ENCODE measurements around the gene ZNF761. TPM values are rescaled to one million over a fixed set of nuclear protein-coding genes. Genes with fewer than 3 reads are reported as not detected.
"Not testable (repeated sequence)": the region's sequence is repeated elsewhere in the genome, so short reads cannot be mapped to it uniquely, and the experiment has no call there.

ZNF761 gene
- total and polyA plus RNA-seq, 2 donors (not counting 3 experiments of a cell fraction or from before 2014, with no cell fraction given) = 6.4 to 8.8 TPM

DNA sequence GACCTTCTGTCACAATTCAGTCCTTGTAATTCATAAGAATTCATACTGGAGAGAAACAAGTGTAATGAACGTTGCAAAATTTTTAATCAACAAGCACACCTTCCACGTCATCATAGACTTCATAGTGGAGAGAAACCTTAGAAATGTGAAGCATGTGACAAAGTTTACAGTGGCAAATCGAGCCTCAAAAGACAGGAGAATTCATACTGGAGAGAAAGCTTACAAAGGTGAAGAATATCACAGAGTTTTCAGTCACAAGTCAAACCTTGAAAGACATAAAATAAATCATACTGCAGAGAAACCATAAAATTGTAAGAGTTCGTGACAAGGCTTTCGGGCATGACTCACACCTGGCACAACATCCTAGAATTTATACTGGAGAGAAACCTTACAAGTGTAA is 60.4 kb downstream of the ZNF761 start:
- TF ChIP-seq, protein P1, sequence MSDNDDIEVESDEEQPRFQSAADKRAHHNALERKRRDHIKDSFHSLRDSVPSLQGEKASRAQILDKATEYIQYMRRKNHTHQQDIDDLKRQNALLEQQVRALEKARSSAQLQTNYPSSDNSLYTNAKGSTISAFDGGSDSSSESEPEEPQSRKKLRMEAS (IDR thresholded peaks at IDR 0.05; ENCODE audit: insufficient read depth, insufficient read length) = no peak
- TF ChIP-seq POLR2AphosphoS5 (IDR thresholded peaks at IDR 0.05; ENCODE audit: insufficient read depth, low read depth, low read length) (no peak), MYC (IDR thresholded peaks at IDR 0.05; ENCODE audit: low read depth, low read length) (no peak)
- BruUV-seq (replicated peaks) = no TSS peak
- ChIA-PET CTCF (no interaction called here), POLR2A (no interaction called here)
- intact Hi-C loops (cut with micrococcal nuclease) (no loop called here), dilution Hi-C loops (cut with MboI; ENCODE audit: extremely low pct_ligation_motif_present, low sequenced_read_pairs) (no loop called here)
- H3K4me3 ChIP-seq (replicated peaks in 1 of 3; ENCODE audit: insufficient read depth in 1 of 3, low read depth in 1 of 3, low read length in 3 of 3) = no peak overlapping the region
- no peaks in the 10 kb centered on the region for H3K9me1 ChIP-seq (replicated peaks; ENCODE audit: control insufficient read depth, extremely low read depth, insufficient read depth, low read length)
- H3K79me2 ChIP-seq (ENCODE audit: control insufficient read depth, insufficient read depth, low read length) = no peaks in the 10 kb centered on the region
- no peaks in the 10 kb centered on the region for H3K9me3 ChIP-seq (replicated peaks; ENCODE audit: control insufficient read depth, insufficient read depth, low read length)
- H3K27ac ChIP-seq (ENCODE audit: insufficient read depth, low read depth, low read length) = no peak overlapping the region
- peaks cover 0 to 6% of the 10 kb centered on the region in 2 experiments for H3K36me3 ChIP-seq (ENCODE audit: control insufficient read depth in 2 of 2, extremely low read depth in 1 of 2, insufficient read depth in 2 of 2, low read length in 2 of 2)
- H3K4me1 ChIP-seq (ENCODE audit: control insufficient read depth, extremely low read depth, insufficient read depth, low read length) = no peaks in the 10 kb centered on the region
- no peak overlapping the region for H3K9ac ChIP-seq (replicated peaks; ENCODE audit: extremely low read depth, insufficient read depth, low read length)
- no peak for FAIRE-seq
- no peaks in the 10 kb centered on the region for H4K20me1 ChIP-seq (replicated peaks; ENCODE audit: control insufficient read depth, extremely low read depth, insufficient read depth, low read length)
- no peaks in the 10 kb centered on the region for H3K27me3 ChIP-seq (ENCODE audit: control insufficient read depth in 2 of 2, insufficient read depth in 2 of 2, low read length in 2 of 2)
- no peak for DNase-seq (ENCODE audit: low read depth, low spot score)
- no peak overlapping the region for H2AFZ ChIP-seq (ENCODE audit: low read depth, low read length)
- H3K4me2 ChIP-seq (ENCODE audit: insufficient read depth, low read length) = no peak overlapping the region

DNA sequence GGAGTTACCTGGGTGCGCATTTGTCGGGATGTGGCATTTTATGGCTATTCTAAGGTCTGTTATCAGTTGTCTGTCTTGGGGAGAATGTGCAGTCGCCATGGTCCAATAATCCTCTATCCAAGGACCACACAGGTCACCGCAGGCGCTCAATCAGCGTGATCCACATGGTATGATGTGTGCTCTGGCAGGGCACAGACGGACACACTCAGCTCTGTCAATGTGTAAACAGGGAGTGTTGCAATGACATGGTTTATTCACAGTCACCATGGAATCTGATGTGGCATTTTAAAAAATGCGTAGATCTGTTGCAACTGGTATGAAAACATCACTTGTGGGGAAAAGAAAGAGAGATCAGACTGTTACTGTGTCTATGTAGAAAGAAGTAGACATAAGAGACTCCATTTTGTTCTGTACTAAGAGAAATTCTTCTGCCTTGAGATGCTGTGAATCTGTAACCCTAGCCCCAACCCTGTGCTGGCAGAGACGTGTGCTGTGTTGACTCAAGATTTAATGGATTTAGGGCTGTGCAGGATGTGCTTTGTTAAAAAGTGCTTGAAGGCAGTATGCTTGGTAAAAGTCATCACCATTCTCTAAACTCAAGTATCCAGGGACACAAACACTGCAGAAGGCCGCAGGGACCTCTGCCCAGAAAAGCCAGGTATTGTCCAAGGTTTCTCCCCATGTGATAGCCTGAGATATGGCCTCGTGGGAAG is 65.7 kb downstream of the ZNF761 start:
- H4K20me1 ChIP-seq (replicated peaks; ENCODE audit: control insufficient read depth, extremely low read depth, insufficient read depth, low read length); H2AFZ ChIP-seq (ENCODE audit: low read depth, low read length); BruUV-seq (replicated peaks); H3K4me3 ChIP-seq (replicated peaks in 1 of 3; ENCODE audit: insufficient read depth in 1 of 3, low read depth in 1 of 3, low read length in 3 of 3); POLR2A ChIA-PET; H3K27me3 ChIP-seq (ENCODE audit: control insufficient read depth in 2 of 2, insufficient read depth in 2 of 2, low read length in 2 of 2); H3K9me3 ChIP-seq (replicated peaks; ENCODE audit: control insufficient read depth, insufficient read depth, low read length); DNase-seq (ENCODE audit: low read depth, low spot score); H3K4me2 ChIP-seq (ENCODE audit: insufficient read depth, low read length); H3K4me1 ChIP-seq (ENCODE audit: control insufficient read depth, extremely low read depth, insufficient read depth, low read length); H3K27ac ChIP-seq (ENCODE audit: insufficient read depth, low read depth, low read length); H3K9me1 ChIP-seq (replicated peaks; ENCODE audit: control insufficient read depth, extremely low read depth, insufficient read depth, low read length); FAIRE-seq; dilution Hi-C loops (cut with MboI; ENCODE audit: extremely low pct_ligation_motif_present, low sequenced_read_pairs); H3K9ac ChIP-seq (replicated peaks; ENCODE audit: extremely low read depth, insufficient read depth, low read length); H3K79me2 ChIP-seq (ENCODE audit: control insufficient read depth, insufficient read depth, low read length); intact Hi-C loops (cut with micrococcal nuclease); H3K36me3 ChIP-seq (ENCODE audit: control insufficient read depth in 2 of 2, extremely low read depth in 1 of 2, insufficient read depth in 2 of 2, low read length in 2 of 2); CTCF ChIA-PET: not testable (repeated sequence)

DNA sequence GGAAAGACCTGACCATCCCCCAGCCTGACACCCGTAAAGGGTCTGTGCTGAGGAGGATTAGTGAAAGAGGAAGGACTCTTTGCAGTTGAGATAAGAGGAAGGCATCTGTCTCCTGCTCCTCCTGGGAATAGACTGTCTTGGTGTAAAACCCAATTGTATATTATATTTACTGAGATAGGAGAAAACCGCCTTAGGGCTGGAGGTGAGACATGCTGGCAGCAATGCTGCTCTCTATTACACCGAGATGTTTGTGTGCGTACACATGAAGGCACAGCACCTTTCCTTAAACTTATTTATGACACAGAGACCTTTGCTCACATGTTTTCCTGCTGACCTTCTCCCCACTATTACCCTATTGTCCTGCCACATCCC is 66.2 kb downstream of the ZNF761 start:
- H3K9me3 ChIP-seq (replicated peaks; ENCODE audit: control insufficient read depth, insufficient read depth, low read length); BruUV-seq (replicated peaks); dilution Hi-C loops (cut with MboI; ENCODE audit: extremely low pct_ligation_motif_present, low sequenced_read_pairs); H4K20me1 ChIP-seq (replicated peaks; ENCODE audit: control insufficient read depth, extremely low read depth, insufficient read depth, low read length); H3K4me1 ChIP-seq (ENCODE audit: control insufficient read depth, extremely low read depth, insufficient read depth, low read length); H3K79me2 ChIP-seq (ENCODE audit: control insufficient read depth, insufficient read depth, low read length); intact Hi-C loops (cut with micrococcal nuclease); DNase-seq (ENCODE audit: low read depth, low spot score); H3K9me1 ChIP-seq (replicated peaks; ENCODE audit: control insufficient read depth, extremely low read depth, insufficient read depth, low read length); H2AFZ ChIP-seq (ENCODE audit: low read depth, low read length); FAIRE-seq; CTCF ChIA-PET; H3K36me3 ChIP-seq (ENCODE audit: control insufficient read depth in 2 of 2, extremely low read depth in 1 of 2, insufficient read depth in 2 of 2, low read length in 2 of 2); H3K27me3 ChIP-seq (ENCODE audit: control insufficient read depth in 2 of 2, insufficient read depth in 2 of 2, low read length in 2 of 2); POLR2A ChIA-PET; H3K9ac ChIP-seq (replicated peaks; ENCODE audit: extremely low read depth, insufficient read depth, low read length); H3K27ac ChIP-seq (ENCODE audit: insufficient read depth, low read depth, low read length); H3K4me3 ChIP-seq (replicated peaks in 1 of 3; ENCODE audit: insufficient read depth in 1 of 3, low read depth in 1 of 3, low read length in 3 of 3); H3K4me2 ChIP-seq (ENCODE audit: insufficient read depth, low read length): not testable (repeated sequence)

DNA sequence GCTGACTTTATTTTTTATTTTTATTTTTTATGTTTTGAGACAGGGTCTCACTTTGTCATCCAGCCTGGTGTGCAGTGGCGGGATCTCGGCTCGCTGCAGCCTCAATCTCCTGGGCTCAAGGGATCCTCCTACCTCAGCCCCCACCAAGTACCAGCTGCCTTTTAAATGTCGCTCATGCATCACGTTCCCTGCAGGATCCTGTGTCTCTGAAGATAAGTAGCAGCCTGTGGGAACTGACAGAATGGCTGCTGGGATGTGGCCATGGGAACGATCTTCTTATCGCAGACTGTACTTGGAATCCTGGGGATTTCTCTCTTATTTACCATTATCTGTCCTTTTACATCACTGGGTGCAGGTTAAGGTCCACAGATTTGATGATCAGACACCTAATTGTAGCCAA is 71.4 kb downstream of the ZNF761 start:
- POLR2A ChIA-PET; DNase-seq (ENCODE audit: low read depth, low spot score); dilution Hi-C loops (cut with MboI; ENCODE audit: extremely low pct_ligation_motif_present, low sequenced_read_pairs); H3K9me3 ChIP-seq (replicated peaks; ENCODE audit: control insufficient read depth, insufficient read depth, low read length); H3K4me3 ChIP-seq (replicated peaks in 1 of 3; ENCODE audit: insufficient read depth in 1 of 3, low read depth in 1 of 3, low read length in 3 of 3); H3K36me3 ChIP-seq (ENCODE audit: control insufficient read depth in 2 of 2, extremely low read depth in 1 of 2, insufficient read depth in 2 of 2, low read length in 2 of 2); H3K4me2 ChIP-seq (ENCODE audit: insufficient read depth, low read length); H3K4me1 ChIP-seq (ENCODE audit: control insufficient read depth, extremely low read depth, insufficient read depth, low read length); H3K27ac ChIP-seq (ENCODE audit: insufficient read depth, low read depth, low read length); H3K9ac ChIP-seq (replicated peaks; ENCODE audit: extremely low read depth, insufficient read depth, low read length); H2AFZ ChIP-seq (ENCODE audit: low read depth, low read length); FAIRE-seq; intact Hi-C loops (cut with micrococcal nuclease); H3K27me3 ChIP-seq (ENCODE audit: control insufficient read depth in 2 of 2, insufficient read depth in 2 of 2, low read length in 2 of 2); BruUV-seq (replicated peaks); CTCF ChIA-PET; H4K20me1 ChIP-seq (replicated peaks; ENCODE audit: control insufficient read depth, extremely low read depth, insufficient read depth, low read length); H3K9me1 ChIP-seq (replicated peaks; ENCODE audit: control insufficient read depth, extremely low read depth, insufficient read depth, low read length); H3K79me2 ChIP-seq (ENCODE audit: control insufficient read depth, insufficient read depth, low read length): not testable (repeated sequence)
